DMS79 (cell line): Measurements from ENCODE around the gene ORMDL3.

Experiments used
- DNase-seq: peaks from one replicate; lab custom pipeline; 2025; lab: John Stamatoyannopoulos, UW

Gene ORMDL3

GRCh38 chr17:39871801-39872200 lies 55.6 kb downstream of the ORMDL3 start:
- no peak for DNase-seq
